HL-60/S4 (cell line): Measurements from ENCODE around the gene SHLD2.
"Not testable (repeated sequence)": the region's sequence is repeated elsewhere in the genome, so short reads cannot be mapped to it uniquely, and the experiment has no call there.

Experiments used
- in situ Hi-C: fragments of 300-500 bp; cut with MboI; formaldehyde crosslinking; loops from 2 replicates; pipeline ENCODE4 v1.14.3; 2022; ENCODE audit warnings: low sequenced_read_pairs

SHLD2 gene, protein sequence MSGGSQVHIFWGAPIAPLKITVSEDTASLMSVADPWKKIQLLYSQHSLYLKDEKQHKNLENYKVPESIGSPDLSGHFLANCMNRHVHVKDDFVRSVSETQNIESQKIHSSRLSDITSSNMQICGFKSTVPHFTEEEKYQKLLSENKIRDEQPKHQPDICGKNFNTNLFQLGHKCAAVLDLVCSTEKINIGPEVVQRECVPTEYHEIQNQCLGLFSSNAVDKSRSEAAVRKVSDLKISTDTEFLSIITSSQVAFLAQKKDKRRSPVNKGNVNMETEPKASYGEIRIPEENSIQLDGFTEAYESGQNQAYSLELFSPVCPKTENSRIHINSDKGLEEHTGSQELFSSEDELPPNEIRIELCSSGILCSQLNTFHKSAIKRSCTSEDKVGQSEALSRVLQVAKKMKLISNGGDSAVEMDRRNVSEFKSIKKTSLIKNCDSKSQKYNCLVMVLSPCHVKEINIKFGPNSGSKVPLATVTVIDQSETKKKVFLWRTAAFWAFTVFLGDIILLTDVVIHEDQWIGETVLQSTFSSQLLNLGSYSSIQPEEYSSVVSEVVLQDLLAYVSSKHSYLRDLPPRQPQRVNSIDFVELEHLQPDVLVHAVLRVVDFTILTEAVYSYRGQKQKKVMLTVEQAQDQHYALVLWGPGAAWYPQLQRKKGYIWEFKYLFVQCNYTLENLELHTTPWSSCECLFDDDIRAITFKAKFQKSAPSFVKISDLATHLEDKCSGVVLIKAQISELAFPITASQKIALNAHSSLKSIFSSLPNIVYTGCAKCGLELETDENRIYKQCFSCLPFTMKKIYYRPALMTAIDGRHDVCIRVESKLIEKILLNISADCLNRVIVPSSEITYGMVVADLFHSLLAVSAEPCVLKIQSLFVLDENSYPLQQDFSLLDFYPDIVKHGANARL

DNA sequence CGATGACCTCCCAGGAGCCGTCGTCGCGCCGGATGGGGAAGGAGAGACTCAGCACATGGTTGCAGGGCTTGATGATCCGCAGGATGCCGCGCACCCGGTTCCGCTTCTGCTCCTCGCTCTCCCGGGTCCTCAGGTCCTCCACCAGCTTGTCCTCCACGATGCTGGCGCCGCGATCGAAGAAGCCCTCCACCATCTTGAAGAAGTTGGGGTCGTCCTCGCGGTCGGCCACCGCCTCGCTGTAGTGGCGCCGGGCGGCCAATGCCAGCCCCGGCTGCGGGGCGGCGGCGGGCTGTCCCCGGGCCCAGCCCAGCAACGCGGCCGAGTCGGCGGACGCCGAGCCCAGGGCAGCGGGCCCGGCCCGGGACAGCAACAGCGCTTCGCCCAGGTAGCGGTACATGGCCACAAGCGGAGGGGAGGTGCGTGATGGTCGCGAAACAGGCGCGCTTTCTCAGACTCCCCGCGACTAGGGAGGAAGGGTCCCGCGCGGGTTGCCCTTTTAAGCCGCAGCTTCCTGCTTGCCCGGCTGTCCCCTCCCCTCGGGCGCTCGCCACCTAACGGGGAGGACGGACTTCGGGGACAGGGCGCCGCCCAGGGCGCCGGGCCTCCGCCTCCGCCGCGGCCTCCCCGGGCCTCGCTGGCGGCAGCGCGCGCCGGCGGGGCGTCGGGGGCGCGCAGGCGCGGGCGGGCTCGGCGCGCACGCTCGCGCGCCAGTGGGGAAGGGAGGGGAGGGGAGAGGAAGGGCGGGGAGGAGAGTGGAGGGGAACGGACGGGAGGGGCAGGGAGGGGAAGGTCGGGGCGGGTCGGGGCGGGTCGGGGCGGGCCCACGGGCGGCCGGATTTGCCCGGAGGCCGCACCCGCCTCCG lies at the start of gene SHLD2, which contains the start of gene GLUD1:
TSS of gene SHLD2 (plus strand) at position 834 of the 863 bp plus-strand sequence. CDS start 56,149 bp downstream, outside the sequence.
TSS of gene GLUD1 (minus strand) at position 471 of the 863 bp plus-strand sequence. CDS start at position 397, 74 bp downstream.
- in situ Hi-C loops, result no loop called here

DNA sequence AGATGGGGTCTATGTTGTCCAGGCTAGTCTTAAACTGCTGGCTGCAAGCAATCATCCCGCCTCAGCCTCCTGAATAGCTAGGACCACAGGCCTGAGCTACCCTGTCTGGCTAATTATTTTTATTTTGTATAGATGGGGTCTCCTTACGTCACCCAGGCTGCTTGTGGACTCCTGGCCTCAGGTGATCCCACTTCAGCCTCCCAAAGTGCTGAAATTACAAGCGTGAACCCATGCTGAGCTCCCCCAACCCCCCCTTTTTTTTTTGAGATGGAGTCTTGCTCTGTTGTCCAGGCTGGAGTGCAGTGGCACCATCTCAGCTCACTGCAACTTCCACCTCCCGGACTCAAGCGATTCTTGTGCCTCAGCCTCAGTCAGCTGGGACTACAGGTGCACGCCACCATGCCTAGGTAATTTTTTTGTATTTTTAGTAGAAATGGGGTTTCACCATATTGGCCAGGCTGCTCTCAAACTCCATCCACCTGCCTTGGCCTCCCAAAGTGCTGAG lies 49.5 kb upstream of the SHLD2 start:
- in situ Hi-C loops, result no loop called here

DNA sequence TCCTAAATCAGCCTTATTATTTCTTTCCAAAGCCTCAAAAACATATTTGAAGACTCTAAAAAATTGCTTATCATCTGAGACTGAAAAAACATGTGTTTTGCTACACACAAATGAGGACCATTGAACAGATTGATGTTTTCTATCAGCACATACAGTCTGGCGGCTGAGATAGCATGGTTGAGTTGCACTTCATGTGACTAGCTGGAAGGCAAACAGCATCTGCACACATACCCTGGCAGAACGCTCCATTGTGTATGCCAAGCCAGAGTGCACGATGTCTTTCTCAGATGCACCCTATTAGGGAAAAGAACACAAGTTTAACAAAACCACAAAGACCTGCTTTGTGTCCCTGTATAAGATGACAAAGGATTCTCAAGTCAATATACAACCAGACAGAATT lies 41.9 kb upstream of the SHLD2 start:
- in situ Hi-C loops, result no loop called here

DNA sequence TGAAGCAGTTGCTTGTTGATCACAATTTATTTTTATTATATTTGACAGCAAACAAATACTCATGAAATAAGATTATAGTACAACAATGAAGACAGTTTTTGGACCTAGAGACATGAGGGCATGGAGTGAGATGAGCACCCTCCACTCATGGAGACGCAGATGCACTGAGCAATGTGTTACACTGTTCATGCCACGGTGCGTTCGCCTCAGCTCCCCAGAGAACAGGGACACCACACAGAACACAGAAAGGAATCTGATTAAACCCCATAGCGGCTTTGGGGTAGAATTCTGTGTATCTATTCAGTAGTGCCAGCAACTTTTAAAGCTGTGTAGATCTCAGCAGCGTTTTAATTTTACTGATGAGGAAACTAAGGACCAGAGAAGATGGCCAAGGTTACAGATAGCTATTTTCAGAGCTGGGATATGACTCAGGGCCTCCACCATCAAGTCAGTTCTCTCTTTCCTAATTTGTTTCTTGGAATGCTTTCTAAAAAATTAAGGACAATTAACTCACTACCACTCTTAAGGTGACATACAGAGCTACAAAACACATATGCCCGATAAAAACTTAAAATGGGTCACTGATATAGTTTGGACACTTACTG lies 41.3 kb upstream of the SHLD2 start:
- in situ Hi-C loops, result no loop called here

DNA sequence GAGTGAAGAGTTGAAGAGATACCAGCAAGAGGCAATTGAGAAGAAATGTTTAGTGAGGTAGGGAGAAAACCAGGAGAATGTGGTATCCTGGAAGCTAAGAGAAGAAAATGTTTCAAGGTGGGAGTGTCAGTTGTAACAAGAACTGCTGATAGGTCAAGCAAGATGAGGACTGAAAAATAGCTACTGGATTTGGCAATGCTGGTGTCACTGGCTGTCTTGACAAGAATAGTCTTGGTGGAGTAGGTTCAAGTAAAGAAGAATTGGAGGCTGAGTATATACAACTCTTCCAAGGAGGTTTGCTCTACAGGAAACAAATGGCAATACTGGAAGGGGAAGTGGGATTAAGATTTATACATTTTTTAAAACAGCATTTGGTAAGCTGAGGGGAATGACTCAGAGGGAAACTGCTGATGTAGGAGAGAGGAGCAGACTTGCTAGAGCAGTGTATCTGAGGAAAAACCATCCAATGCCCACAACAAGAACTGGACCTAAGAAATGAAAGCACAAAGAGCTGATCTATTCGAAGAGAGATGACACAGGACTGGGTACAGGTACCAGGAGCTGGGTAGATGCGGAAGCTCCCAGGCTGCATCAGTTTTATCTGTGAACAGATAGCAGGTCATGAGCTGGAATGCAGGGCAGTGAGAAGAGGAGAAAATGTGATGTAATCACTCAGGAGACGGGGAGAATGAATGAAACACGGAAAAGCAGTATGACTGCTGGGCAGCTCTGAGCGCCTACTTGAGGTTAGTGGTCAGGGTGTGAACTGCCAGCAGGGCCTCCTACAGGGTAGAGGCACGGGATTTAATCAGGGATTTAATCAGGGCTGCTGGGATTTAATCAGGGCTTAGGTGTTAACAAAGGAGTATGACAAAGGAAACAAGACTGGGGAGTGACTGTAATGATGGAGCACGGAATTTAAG lies 40.4 kb upstream of the SHLD2 start:
- in situ Hi-C loops, result no loop called here

DNA sequence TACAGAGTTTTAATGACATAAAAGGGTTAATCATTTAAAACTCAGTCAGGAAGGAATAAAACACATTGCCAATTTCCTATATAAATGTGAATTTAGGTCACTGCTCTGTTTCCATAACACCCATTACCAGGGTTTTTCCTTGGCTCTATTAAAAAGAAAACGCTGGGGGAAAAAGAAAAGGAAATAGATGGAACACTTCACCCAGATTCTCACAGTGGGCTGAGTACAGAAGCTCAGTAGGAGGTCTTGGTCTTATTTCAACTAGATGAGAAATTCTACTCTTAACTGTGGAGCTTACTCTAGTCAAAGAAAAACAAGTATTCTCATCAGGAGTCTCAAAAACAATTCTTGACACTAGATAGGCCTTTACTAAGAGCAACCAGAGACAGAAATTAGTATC lies 36.8 kb upstream of the SHLD2 start:
- in situ Hi-C loops, result no loop called here

DNA sequence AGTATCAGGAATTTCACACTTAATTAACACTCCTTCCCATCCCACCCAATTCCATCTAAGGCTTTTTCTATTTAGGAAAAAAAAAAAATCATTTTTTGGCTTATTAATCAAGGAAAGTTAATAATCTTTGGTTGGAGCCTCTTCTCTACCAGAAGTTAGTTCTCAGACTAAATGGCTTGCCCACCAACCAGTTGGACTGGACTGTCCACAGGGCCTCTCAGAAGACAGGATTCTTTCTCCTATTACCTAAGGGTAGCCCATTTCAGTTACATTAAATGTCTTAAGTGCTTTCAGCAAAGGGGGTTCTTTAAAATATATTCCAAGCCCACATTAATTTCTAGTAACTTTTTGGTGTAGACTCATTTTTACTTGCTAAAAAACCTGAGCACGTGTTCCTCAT lies 35.6 kb upstream of the SHLD2 start:
- in situ Hi-C loops, result no loop called here

DNA sequence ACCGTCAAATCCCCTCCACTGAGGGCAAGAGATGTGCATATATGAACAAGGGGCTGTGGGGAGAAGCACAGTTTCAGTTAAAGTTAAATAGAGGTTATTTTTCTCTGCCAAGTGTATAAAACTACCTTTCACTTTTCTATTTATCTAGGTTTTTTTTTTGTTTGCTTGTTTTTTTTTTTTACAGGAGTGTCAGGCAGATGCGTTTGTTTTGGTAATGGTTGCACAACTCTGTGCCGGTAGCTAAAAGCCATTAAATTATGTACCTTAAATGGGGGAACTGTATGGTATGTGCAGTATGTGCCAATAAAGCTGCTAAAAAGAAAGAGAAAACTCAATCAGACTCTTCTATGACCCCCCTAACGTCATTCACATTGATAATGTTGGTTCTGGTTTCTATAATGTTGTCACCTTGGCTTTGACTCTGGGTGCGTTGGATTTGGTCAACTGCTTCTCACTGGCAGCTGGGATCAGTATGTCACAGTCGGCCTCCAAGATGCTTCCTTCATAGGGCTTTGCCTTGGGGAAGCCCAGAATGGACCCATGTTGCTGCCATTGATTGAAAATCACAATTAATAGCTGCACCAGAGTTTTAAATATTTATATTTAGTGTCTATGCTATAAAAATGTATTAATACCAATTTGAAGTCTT lies 34.6 kb upstream of the SHLD2 start:
- in situ Hi-C loops, result no loop called here

DNA sequence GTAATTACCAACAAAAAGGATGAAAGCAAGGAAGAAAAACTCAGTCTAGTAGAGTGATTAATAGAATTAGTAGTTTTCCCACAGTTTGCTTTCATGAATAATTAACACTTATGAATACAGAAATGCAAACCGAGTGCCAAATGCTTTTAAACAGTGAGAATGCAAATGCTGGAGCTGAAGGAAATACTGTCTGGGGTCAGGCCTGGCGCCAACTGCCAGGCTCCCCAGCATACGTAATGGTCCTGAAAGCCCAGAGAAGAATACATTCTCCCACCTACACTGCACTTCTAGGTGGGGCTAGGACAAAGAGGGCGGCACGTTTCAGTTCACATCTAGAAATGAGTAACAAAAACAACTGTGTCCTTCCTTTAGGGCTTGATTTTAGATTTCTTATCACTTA lies 30.4 kb upstream of the SHLD2 start:
- in situ Hi-C loops, result no loop called here

DNA sequence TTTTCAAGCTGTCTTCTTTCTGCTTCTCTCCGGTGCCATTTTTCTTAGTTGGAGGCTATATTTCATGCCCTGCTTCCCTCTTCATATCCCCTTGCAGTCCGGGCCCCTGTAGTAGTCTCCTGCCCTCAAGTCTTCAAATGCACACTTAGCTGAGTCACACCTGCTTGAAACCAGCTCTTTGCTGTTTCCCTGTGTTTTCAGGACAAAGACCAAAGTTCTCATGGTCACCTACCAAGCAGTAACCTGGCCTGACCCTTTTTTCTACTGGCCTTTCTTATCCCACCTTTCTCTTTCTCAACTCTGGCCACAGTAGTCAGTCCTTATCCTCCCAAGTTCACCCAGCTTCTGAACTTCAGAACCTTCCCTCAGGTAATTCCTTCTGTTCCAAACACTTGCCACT lies 28.8 kb upstream of the SHLD2 start:
- in situ Hi-C loops, result no loop called here

DNA sequence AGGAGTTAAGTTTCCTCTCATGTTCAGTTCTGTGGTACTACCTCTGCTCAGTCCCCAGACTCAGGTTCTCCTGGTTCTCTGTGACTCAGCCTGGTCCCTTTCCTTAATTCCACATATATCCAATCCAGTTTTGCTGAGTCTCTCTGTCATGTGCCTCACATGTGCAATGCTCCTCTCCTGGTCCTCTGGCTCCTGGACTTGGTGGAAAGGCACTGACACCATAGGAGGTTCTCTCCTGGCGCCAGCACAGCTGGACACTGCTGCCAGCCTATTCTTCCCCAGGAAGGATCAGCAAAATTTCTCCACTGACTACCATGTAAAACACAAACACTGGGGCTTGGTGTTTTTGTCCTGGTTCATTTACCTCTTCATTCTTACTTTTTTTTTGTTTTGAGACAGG lies 28.1 kb upstream of the SHLD2 start:
- in situ Hi-C loops, result no loop called here

DNA sequence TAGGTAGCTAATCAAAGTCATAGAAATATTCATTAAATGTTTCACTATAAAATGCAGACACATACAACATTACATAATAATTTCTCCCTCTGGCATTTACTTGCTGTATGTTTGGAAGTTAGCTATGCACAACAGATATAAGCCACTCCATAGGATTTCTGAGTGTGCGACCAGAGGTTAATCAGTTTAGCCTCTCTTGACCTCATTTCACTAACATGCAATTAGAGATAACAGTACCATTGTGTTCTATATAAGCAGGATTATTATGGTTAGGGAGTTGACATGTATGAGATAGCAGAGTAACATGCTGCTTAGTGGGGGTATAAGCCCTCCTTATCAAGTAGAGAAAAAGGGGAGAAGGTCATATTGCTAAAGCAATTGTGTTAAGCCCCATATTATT lies 26.7 kb upstream of the SHLD2 start:
- in situ Hi-C loops, result no loop called here

DNA sequence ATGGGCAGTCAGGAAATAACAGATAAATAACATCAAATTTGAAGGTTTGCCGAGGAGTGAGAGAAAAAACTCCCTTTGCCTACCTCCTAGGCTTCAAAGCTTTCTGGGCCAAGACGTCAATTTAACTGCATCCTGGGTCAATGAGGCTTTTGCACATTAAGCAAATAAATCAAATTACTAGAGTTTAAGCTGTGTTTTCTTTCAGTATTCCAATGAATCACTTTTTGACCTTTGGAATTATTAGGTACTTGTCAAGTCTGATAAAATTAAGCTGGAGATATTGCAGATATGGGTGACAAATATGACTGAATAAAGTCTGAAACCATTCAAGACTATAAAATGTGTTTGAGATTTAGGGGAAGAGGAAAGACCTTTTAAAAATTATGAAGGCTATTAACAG lies 22.6 kb upstream of the SHLD2 start:
- in situ Hi-C loops, result no loop called here

DNA sequence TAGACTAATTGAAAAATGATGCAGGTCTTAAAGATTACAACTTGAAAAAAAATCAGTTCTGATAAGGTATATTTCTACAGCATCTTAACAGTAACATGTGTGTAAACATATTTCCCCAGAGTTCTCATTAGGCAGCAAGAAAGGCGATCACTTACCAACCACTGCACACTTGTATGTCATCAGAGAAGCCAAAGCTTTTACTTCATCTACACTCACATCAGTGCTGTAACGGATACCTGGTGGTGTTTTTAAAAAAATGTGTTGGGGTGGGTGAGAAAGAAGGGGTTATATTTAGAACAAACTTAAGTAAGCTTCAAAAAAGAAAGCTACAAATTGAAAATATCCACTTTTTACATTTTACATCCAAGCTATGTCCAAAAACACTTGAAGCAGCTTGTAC lies 18.6 kb upstream of the SHLD2 start:
- in situ Hi-C loops, result not testable (repeated sequence)

DNA sequence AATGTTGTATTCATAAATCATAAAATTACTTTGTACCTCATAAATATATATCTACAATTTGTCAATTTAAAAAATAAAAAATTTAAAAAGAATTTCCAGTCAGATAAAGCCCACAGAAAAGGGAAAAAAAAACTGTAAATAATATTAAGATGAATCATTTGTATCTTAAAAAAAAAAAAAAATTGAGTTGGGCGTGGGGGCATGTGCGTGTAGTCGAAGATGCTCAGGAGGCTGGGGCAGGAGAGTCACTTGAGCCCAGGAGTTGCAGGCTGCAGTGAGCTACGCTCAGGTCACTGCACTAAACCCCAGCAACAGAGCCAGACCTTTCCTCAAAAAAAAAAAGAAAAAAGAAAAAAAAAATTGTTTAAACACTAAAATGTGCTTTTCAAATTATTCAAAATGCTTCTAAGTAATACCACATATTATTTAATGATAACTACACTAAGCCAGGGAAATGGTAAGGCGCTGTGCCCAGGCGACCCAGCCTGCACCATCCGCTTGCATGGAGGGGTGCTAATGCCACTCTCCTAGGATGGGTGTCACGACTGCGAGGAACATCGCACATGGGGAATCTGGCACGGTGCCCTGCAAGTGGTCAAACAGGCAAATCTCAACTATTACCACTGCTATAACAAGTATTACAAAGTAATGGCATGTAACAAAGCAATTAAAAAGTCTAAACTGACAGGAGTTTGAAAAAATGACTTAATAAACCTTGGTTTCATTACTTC lies 15.7 kb upstream of the SHLD2 start:
- in situ Hi-C loops, result no loop called here

DNA sequence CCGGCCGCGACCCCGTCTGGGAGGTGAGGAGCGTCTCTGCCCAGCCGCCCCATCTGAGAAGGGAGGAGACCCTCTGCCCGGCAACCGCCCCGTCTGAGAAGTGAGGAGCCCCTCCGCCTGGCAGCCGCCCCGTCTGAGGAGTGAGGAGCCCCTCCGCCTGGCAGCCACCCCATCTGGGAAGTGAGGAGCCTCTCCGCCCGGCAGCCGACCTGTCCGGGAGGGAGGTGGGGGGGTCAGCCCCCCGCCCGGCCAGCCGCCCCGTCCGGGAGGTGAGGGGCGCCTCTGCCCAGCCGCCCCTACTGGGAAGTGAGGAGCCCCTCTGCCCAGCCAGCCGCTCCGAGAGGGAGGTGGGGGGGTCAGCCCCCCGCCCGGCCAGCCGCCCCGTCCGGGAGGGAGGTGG lies 14.4 kb upstream of the SHLD2 start:
- in situ Hi-C loops, result not testable (repeated sequence)

DNA sequence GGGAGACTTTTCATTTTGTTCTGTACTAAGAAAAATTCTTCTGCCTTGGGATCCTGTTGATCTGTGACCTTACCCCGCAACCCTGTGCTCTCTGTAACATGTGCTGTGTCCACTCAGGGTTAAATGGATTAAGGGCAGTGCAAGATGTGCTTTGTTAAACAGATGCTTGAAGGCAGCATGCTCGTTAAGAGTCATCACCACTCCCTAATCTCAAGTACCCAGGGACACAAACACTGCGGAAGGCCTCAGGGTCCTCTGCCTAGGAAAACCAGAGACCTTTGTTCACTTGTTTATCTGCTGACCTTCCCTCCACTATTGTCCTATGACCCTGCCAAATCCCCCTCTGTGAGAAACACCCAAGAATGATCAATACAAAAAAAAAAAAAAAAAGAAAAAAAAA lies 13.4 kb upstream of the SHLD2 start:
- in situ Hi-C loops, result not testable (repeated sequence)

DNA sequence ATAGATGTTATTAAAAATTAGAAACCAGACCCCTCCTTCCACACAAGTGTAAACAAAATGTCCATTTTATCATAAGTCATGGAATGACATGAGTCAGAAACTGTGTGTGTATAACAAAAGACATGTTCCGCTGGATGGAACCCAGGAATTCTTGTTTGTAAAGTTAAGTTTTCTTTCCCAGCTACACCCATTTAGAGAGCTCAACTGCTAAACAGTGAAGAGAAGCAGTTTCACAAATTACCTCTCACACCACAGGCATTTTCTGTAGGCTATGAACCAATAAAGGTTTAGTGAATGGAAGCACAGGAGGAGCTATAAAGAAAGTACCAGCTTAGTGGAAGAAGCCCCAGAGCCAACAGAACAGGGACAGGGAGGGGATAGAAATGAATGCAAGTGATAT lies 12.8 kb upstream of the SHLD2 start:
- in situ Hi-C loops, result not testable (repeated sequence)
